Measurements from ENCODE around the gene DECR2.
A peak's percentile ranks its signal among the peaks of the same experiment; 100 is the strongest.
"Not testable (repeated sequence)": the region's sequence is repeated elsewhere in the genome, so short reads cannot be mapped to it uniquely, and the experiment has no call there.

Gene DECR2

GRCh38 chr16:361872-362701 is 39.6 kb upstream of the DECR2 start:
- TF ChIP-seq CTCF (IDR thresholded peaks at IDR 0.05; ENCODE audit: borderline replicate concordance, control extremely low read depth, extremely low read depth, insufficient read depth, missing control alignments) = peak; percentile 94
- DNase-seq (ENCODE audit: low spot score) = peak; percentile 88
- in situ Hi-C loops (cut with MboI; ENCODE audit: low sequenced_read_pairs, unreplicated experiment) = no loop called here

- DNase-seq (ENCODE audit: low spot score); in situ Hi-C loops (cut with MboI; ENCODE audit: low sequenced_read_pairs, unreplicated experiment): not testable (repeated sequence)
These were observed 39.0 kb upstream of the DECR2 start for GRCh38 chr16:362702-362999.

GRCh38 chr16:363110-363765 is 38.4 kb upstream of the DECR2 start:
- DNase-seq (ENCODE audit: low spot score) = no peak
- in situ Hi-C loops (cut with MboI; ENCODE audit: low sequenced_read_pairs, unreplicated experiment) = no loop called here
- no peak for TF ChIP-seq CTCF (IDR thresholded peaks at IDR 0.05; ENCODE audit: borderline replicate concordance, control extremely low read depth, extremely low read depth, insufficient read depth, missing control alignments)

- in situ Hi-C loops (cut with MboI; ENCODE audit: low sequenced_read_pairs, unreplicated experiment) = no loop called here
- no peak for TF ChIP-seq CTCF (IDR thresholded peaks at IDR 0.05; ENCODE audit: borderline replicate concordance, control extremely low read depth, extremely low read depth, insufficient read depth, missing control alignments)
- DNase-seq (ENCODE audit: low spot score) = no peak
These were observed 37.8 kb upstream of the DECR2 start for GRCh38 chr16:363766-364490.

GRCh38 chr16:364595-365491 is 36.8 kb upstream of the DECR2 start:
- in situ Hi-C loops (cut with MboI; ENCODE audit: low sequenced_read_pairs, unreplicated experiment) = no loop called here
- no peak for TF ChIP-seq CTCF (IDR thresholded peaks at IDR 0.05; ENCODE audit: borderline replicate concordance, control extremely low read depth, extremely low read depth, insufficient read depth, missing control alignments)
- no peak for DNase-seq (ENCODE audit: low spot score)

GRCh38 chr16:366476-366875 is 35.2 kb upstream of the DECR2 start:
- in situ Hi-C loops (cut with MboI; ENCODE audit: low sequenced_read_pairs, unreplicated experiment) = no loop called here
- no peak for DNase-seq (ENCODE audit: low spot score)
- TF ChIP-seq CTCF (IDR thresholded peaks at IDR 0.05; ENCODE audit: borderline replicate concordance, control extremely low read depth, extremely low read depth, insufficient read depth, missing control alignments) = no peak
